GM23248 (cell line): Measurements from ENCODE around the gene TUNAR.

Experiments
- EZH2 ChIP-seq: fragments of 200-600 bp; sonication (generic); IDR thresholded peaks from 2 replicates; pipeline ENCODE4 v1.6.1; 2018; ENCODE audit warnings: antibody characterized with exemption, mild to moderate bottlenecking; ENCODE audit not compliant: insufficient read depth, poor library complexity, severe bottlenecking
- EZH2phosphoT487 ChIP-seq: fragments of 200-600 bp; sonication (generic); IDR thresholded peaks from 2 replicates; pipeline ENCODE4 v1.6.1; 2018; ENCODE audit warnings: antibody characterized with exemption, moderate library complexity, mild to moderate bottlenecking, low read depth; ENCODE audit not compliant: insufficient read depth

DNA sequence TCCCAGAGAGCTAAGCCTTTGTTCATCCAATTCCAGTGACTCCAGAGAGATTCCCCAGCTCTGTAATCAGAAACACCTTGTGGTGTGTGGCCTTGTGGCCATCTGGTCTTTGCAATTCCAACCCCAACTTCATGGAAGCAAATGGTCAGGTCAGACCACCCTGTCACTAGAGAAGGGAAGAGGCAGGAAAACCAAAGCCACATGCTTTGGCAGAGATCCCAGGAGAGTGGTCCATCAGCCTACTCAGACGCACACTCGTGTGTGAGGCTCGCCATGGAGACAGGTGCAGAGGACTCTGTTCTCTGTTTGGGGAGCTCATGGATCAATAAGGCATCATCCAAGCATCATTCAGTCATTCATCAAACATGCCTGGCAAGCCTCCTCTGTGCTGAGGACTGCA, 46.2 kb upstream of the TUNAR start:
- TF ChIP-seq EZH2 (no peak), EZH2phosphoT487 (no peak)
